ENCODE measurements around the gene LNPK. TPM values are rescaled to one million over a fixed set of nuclear protein-coding genes. Genes with fewer than 3 reads are reported as not detected.

LNPK gene, protein sequence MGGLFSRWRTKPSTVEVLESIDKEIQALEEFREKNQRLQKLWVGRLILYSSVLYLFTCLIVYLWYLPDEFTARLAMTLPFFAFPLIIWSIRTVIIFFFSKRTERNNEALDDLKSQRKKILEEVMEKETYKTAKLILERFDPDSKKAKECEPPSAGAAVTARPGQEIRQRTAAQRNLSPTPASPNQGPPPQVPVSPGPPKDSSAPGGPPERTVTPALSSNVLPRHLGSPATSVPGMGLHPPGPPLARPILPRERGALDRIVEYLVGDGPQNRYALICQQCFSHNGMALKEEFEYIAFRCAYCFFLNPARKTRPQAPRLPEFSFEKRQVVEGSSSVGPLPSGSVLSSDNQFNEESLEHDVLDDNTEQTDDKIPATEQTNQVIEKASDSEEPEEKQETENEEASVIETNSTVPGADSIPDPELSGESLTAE
- 5.9 and 13.6 TPM in 2 replicates for total RNA-seq

DNA sequence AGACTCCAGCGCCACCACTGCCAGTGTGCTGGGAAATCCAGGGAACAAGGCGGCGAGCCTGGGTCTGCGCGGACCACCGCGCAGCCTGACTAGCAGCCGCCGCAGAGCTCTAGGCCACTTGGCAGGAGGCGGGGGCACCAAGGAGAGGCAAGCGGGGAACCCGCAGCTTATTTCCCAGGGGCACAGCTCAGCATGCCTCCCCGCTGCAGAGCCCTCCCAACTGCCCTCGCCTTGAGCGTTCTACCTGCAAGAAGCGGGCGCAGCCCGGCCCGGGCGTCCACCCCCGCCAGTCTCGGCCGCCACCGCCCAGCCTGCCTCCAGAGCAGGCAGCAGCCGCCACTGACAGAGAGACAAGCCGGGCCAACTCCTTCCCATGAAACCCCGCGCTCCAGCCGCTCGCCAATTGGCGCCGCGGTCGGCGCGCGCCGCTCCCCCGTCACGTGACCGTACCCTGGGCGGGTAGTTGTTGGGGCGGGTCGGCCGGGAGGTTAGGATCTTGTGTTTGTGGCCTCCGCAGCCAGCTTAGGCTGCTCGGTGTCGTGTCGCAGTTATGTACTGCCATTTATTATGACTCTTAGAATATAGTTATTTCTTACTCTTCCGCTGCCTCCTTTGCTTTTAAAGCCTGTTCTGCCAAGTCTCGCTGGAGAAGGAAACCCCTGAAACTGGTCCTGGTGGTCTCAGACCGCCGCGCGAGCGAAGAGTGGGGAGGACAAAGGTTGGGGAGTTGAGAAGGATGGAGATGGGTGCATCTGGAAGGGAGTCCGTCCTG is at the start of gene LNPK:
Gene LNPK (minus strand): TSS at position 352 of the 772 bp plus-strand sequence. CDS start 6,683 bp downstream, outside the sequence.

Other genes with a start within 250 kb of the LNPK start
- gene EVX2, start 81.7 kb upstream of the LNPK start, total RNA-seq = not detected in 2 replicates
- not detected in 2 replicates for gene HOXD13, start 90.5 kb upstream of the LNPK start, total RNA-seq
- not detected in 2 replicates for gene HOXD12, start 97.5 kb upstream of the LNPK start, total RNA-seq
- not detected in 2 replicates for gene HOXD11, start 105.0 kb upstream of the LNPK start, total RNA-seq
- not detected in 2 replicates for gene HOXD10, start 114.5 kb upstream of the LNPK start, total RNA-seq
- gene HOXD9, start 120.5 kb upstream of the LNPK start, total RNA-seq = 0.09 and 0.75 TPM in 2 replicates
- 0.99 and 4.1 TPM in 2 replicates for gene HOXD8, start 127.4 kb upstream of the LNPK start, total RNA-seq
- 0.36 and 2.8 TPM in 2 replicates for gene HOXD4, start 149.3 kb upstream of the LNPK start, total RNA-seq
- gene HOXD3, start 155.0 kb upstream of the LNPK start, total RNA-seq = 0.54 and 2.4 TPM in 2 replicates
- 1.8 and 2.3 TPM in 2 replicates for gene HOXD1, start 186.4 kb upstream of the LNPK start, total RNA-seq